ENCODE results near the gene MAD1L1.

MAD1L1 gene

DNA sequence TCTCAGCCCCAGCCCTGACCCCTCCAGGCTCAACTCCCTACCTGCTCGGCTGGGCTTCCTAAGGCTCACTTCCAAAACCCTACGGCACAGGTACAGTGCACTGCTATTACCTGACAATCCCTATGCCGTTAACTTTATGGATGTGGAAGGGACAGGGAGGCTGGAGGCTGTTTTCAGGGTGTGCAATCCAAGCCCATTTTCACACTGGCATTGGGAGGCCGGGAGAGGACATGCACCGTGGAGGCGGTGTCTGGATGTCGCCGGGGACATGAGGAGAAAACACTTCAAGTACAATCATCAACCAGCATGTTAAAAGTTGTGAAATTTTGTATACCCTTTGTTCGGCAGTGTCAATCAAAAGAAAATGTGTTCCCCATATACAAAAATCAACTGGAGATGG is 80.1 kb downstream of the MAD1L1 start:
- DNase-seq: no peak

- no peak for DNase-seq
Observed at GRCh38 chr7:2151801-2152612, 80.7 kb downstream of the MAD1L1 start.

- no peak for DNase-seq
Observed at GRCh38 chr7:2151237-2151636, 81.5 kb downstream of the MAD1L1 start.

DNA sequence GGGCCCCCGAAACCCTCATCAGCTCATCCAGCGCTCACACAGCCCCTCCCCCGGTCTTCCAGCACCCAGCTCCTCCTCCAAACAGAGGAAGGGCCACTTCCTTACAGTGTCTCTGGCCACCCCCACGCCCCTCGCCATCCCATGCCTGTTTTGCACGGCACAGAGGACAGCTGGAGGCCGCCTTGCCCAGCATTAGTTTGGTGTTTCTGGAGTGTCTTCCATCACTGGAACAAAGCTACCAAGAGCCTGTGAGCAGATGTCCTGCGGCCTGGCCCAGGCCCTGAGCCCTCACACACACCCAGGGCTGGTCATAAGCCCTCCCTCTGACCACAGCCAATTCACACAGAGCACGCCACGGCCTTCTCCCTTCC is 82.3 kb downstream of the MAD1L1 start:
- no peak for DNase-seq

- no peak for DNase-seq
Observed at GRCh38 chr7:2149672-2150444, 82.9 kb downstream of the MAD1L1 start.

DNA sequence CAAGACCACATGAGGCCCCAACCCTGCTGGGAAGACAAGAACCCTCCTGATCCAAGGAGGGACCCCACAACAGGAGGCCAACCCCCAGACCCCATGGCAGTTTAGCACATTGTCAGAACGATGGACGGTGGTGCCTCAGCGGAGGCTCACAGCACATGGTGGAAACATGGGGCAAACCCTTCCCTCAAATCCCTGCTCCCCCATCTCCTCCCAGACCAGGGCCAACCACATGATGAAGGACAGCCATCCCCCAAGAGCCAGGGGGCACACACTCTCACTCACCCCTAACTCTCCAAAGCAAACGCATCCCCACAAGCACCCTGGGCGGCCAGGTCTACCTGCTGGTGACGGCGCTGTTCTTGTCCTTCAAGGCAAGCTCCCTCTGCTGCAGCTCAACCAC is 83.9 kb downstream of the MAD1L1 start:
- no peak for DNase-seq

- no peak for DNase-seq
Observed at GRCh38 chr7:2148189-2148588, 84.6 kb downstream of the MAD1L1 start.

DNA sequence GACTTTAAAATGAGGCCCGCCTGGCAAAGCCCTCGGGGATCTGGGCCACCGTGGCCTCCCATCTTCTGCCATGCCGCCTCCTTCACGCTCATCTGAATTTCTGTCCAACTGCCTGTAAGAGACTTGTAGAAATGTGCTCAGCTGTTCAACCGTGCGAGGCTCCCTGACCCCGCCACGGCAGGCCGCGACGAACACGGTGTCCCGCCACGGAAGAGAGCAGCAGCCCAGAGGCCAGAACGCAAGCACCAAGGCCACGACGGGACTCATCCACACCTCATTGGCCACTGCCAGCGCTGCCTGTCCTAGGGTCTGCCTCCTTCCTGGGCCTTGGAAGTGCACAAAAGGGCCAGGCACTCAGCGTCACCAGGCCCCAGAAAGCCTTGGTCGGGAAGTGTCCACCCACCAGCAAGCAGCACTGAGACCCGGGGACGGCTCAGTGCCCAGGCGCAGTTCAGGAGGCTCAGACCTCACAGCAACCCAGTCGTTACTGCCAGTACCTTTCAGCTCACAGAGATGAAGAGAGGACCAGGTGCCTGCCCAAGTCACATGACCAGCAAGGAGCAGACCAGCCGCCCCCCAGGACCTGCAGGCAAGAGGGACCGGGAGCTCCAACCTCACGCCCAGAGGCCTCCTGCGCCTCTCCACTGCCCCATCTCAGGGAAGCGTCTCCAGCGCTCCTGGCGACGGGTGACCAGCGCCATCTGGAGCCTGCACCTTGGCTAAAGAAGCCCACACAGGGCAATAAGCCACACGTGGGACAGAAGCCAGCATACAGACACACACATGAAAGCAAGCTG is 85.9 kb downstream of the MAD1L1 start:
- no peak for DNase-seq

DNA sequence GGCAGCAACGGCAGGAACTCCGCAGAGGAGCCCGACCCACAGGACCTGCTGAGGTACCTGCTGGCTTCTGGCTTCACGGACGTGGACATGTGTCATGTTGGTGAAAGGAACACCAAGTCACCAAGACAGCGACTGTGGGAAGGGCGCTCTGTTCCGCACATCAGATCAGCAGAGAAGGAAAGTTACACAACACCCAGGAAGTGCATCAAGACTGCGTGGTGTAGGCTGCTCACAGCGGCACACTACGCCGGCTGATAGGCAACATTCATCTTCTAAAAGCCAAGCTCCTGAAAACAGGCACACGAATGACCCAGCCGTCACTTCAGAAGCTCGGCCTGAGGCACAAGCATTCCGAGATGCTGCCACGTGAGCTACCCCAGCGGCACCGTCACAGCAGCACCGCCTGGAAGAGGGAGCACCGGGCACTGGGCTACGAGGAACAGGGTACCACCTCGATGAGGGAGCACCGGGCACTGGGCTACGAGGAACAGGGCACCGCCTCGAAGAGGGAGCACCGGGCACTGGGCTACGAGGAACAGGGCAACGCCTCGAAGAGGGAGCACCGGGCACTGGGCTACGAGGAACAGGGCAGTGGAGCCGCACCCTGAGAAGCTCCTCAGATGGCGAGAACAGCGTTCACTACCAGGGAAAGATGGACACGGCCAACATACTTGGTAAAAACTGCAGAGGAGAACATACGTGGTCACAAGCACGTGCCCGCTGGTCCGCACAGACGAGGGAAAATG is 86.7 kb downstream of the MAD1L1 start:
- DNase-seq: no peak

DNA sequence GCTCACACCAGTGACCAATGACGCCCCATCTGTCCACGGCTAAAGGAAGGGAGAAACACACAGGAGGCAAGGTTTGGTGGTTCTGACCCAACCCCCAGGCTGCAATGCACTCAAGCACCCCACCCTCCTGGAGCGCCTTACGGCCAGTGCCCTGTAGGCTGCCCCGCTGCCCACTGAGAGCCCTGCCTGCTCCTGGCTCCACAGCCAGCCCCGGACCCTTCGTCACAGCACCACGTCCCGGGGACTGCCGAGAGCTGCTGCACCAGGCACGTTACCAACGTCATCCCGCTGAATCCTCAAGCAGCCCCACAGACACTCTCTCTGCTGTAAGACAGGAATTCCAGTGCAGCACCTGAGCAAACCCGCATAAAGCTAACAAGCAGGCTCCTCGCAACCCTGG is 87.8 kb downstream of the MAD1L1 start:
- DNase-seq: no peak

- DNase-seq: no peak
Observed at GRCh38 chr7:2143981-2144595, 88.7 kb downstream of the MAD1L1 start.

- DNase-seq: no peak
Observed at GRCh38 chr7:2143450-2143849, 89.3 kb downstream of the MAD1L1 start.

- no peak for DNase-seq
Observed at GRCh38 chr7:2142386-2142785, 90.4 kb downstream of the MAD1L1 start.

- no peak for DNase-seq
Observed at GRCh38 chr7:2141651-2142050, 91.1 kb downstream of the MAD1L1 start.

DNA sequence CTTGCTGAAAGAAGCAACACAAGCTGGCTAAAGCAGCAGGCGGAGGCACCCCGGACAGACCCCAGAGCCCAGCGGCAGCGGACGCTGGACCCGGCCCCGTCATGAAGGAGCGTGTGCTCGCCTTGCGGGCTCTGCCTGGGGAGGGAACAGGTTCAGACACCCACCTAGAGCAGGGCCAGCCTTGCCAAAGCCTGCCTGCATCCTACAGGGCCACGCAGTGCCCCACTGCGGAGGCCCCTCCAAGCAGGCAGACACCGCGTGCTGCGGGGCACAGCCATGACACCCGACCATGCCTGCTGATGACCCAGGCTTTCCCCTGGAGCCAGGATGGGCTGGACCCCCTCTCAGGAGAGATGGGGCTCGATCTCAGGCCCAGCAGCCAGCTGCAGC is 91.7 kb downstream of the MAD1L1 start:
- DNase-seq: no peak

GRCh38 chr7:2140216-2141020 is 92.3 kb downstream of the MAD1L1 start:
- no peak for DNase-seq

DNA sequence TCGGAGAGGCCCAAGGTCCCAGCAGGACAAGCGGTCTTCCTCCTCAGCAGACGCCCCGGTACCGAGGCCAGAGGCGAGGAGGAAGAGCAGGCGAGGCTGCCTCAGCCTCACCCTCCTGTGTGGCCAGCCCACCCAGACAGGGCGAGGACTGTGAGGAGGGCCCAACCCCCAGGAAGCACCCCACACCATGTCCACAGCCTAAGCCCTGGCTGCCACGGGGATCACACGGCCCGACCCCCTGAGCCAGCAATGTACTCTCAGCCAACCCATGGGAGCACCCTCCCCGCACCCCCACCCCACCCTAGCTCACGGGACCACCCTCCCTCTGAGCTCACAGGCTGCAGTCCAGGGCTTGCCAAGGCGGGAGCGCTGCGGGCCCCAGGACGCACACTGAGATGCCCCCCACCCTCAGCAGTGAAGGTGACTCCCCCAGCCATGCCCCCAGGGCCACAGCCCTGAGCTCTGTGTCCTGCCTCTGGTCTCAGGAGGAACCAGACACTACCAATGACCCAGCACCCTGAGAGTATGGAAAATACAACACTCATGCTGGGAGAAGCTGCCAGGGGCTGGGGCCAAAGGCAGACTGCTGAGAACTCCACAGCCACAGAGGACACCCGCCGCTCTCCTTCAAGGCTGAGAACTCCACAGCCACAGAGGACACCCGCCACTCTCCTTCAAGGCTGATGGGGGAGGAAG is 93.6 kb downstream of the MAD1L1 start:
- DNase-seq: no peak

DNA sequence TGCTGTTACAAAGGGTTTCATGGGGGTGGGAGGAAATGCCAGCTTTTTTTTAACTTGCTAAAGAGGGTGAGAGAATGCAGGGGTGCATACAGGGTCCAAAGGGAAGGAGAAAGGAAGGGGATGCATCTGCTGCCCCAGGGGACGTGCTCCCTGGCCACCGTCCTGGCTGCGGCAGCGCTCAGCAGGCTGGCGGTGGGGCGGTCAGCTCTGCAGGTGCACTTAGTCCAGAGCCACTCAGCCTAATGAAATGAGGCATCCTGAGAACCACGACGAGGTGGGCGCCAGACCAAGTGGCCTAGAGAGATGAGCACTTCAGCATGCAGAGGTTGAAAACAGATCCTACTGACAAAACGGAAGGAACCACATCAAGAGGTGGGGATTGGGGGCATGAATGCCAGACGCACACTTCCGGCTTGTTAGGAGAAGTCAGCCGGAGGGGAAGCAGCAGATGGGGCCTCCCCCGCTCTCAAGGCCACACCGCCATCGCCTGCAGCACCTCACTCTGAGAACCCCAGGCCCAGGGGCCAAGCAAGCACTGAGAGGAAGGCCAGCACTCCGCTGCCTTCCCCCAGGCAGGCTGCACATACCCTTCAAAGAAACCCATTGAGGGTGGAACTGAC is 94.5 kb downstream of the MAD1L1 start:
- DNase-seq: peak; percentile 27

DNA sequence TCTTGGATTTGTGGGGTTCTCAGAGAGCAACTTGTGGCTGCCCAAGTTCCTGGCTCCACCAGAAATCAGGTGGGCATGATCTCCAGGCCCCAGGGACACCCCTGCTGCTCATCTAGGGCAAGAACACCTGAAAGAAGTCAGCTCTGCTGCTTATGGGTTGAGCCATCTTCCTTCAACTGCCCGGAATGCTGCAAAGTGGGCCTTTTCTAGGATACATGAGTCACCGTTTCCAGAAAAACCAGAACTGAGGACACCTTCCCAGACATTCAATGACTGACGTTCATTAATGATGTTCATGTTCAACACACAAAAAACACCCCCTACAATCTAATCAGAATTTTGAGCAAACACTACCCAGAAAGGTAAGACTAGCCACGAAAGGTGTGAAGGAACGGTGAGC is 98.0 kb downstream of the MAD1L1 start:
- DNase-seq: no peak

- DNase-seq: no peak
Observed at GRCh38 chr7:2132243-2132642, 100.5 kb downstream of the MAD1L1 start.

All from activated CD4-positive, alpha-beta T cell treated with anti-CD3 and anti-CD28 coated beads for 1 hour (primary cell).